ENCODE results near the gene CILP2. TPM values are rescaled to one million over a fixed set of nuclear protein-coding genes. Genes with fewer than 3 reads are reported as not detected.

Gene CILP2
- total and polyA plus RNA-seq, 4 donors: 0.08 to 0.42 (median 0.09) TPM; not detected in 1

- DNase-seq (ENCODE audit: low spot score): no peak
- WGBS: 93% methylated on average over 4 of the region's 4 CpGs
- Histone ChIP-seq H3K27ac (ENCODE audit: low read depth in 1 of 2, low read length in 2 of 2) (no peak overlapping the region), H3K9me3 (ENCODE audit: control insufficient read depth in 4 of 4, low read length in 3 of 4) (no peaks in the 10 kb centered on the region), H3K4me3 (ENCODE audit: low read depth in 1 of 3, low read length in 3 of 3) (no peak overlapping the region), H3K4me1 (ENCODE audit: control insufficient read depth in 4 of 4, insufficient read depth in 4 of 4, low read length in 3 of 4) (no peaks in the 10 kb centered on the region), H3K9ac (ENCODE audit: low read depth in 1 of 2, low read length in 2 of 2) (no peak overlapping the region), H3K36me3 (ENCODE audit: control insufficient read depth in 4 of 4, insufficient read depth in 3 of 4, low read depth in 1 of 4, low read length in 3 of 4) (no peaks in the 10 kb centered on the region), H3K27me3 (ENCODE audit: control insufficient read depth in 4 of 4, insufficient read depth in 4 of 4, low read length in 3 of 4) (no peaks in the 10 kb centered on the region)
- TF ChIP-seq FOXA2 (IDR thresholded peaks at IDR 0.05): no peak
- TF ChIP-seq JUND (IDR thresholded peaks at IDR 0.05): no peak
- no peak for TF ChIP-seq RXRA (IDR thresholded peaks at IDR 0.05)
- no peak for TF ChIP-seq CTCF (IDR thresholded peaks at IDR 0.05; ENCODE audit: low read depth, low read length, missing input control)
- TF ChIP-seq EGR1 (IDR thresholded peaks at IDR 0.05; ENCODE audit: low read depth in 2 of 2): no peak
- TF ChIP-seq YY1 (IDR thresholded peaks at IDR 0.05): no peak
- TF ChIP-seq GABPA (IDR thresholded peaks at IDR 0.05 in 1 of 2, conservative IDR thresholded peaks at IDR 0.05 in 1 of 2): no peak
- TF ChIP-seq HNF4G (IDR thresholded peaks at IDR 0.05): no peak
- TF ChIP-seq ZBTB33 (IDR thresholded peaks at IDR 0.05): no peak
- no peak for TF ChIP-seq HNF4A (conservative IDR thresholded peaks at IDR 0.05)
- no peak for TF ChIP-seq FOXA1 (IDR thresholded peaks at IDR 0.05)
- TF ChIP-seq RAD21 (IDR thresholded peaks at IDR 0.05): no peak
- TF ChIP-seq, protein P1, sequence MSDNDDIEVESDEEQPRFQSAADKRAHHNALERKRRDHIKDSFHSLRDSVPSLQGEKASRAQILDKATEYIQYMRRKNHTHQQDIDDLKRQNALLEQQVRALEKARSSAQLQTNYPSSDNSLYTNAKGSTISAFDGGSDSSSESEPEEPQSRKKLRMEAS (IDR thresholded peaks at IDR 0.05): no peak
- no peak for TF ChIP-seq SP1 (IDR thresholded peaks at IDR 0.05)
- no peak for TF ChIP-seq NR2F2 (IDR thresholded peaks at IDR 0.05)
- TF ChIP-seq, protein P2, sequence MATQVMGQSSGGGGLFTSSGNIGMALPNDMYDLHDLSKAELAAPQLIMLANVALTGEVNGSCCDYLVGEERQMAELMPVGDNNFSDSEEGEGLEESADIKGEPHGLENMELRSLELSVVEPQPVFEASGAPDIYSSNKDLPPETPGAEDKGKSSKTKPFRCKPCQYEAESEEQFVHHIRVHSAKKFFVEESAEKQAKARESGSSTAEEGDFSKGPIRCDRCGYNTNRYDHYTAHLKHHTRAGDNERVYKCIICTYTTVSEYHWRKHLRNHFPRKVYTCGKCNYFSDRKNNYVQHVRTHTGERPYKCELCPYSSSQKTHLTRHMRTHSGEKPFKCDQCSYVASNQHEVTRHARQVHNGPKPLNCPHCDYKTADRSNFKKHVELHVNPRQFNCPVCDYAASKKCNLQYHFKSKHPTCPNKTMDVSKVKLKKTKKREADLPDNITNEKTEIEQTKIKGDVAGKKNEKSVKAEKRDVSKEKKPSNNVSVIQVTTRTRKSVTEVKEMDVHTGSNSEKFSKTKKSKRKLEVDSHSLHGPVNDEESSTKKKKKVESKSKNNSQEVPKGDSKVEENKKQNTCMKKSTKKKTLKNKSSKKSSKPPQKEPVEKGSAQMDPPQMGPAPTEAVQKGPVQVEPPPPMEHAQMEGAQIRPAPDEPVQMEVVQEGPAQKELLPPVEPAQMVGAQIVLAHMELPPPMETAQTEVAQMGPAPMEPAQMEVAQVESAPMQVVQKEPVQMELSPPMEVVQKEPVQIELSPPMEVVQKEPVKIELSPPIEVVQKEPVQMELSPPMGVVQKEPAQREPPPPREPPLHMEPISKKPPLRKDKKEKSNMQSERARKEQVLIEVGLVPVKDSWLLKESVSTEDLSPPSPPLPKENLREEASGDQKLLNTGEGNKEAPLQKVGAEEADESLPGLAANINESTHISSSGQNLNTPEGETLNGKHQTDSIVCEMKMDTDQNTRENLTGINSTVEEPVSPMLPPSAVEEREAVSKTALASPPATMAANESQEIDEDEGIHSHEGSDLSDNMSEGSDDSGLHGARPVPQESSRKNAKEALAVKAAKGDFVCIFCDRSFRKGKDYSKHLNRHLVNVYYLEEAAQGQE (IDR thresholded peaks at IDR 0.05): no peak
- no peak for TF ChIP-seq TAF1 (conservative IDR thresholded peaks at IDR 0.05)
- TF ChIP-seq, protein P3, sequence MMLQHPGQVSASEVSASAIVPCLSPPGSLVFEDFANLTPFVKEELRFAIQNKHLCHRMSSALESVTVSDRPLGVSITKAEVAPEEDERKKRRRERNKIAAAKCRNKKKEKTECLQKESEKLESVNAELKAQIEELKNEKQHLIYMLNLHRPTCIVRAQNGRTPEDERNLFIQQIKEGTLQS (IDR thresholded peaks at IDR 0.05): no peak
Measured at GRCh38 chr19:19594381-19594780, 56.3 kb downstream of the CILP2 start.

All from liver (tissue), 9 donors.